Measurements from ENCODE around the gene TCF3.
"Not testable (repeated sequence)": the region's sequence is repeated elsewhere in the genome, so short reads cannot be mapped to it uniquely, and the experiment has no call there.

DNA sequence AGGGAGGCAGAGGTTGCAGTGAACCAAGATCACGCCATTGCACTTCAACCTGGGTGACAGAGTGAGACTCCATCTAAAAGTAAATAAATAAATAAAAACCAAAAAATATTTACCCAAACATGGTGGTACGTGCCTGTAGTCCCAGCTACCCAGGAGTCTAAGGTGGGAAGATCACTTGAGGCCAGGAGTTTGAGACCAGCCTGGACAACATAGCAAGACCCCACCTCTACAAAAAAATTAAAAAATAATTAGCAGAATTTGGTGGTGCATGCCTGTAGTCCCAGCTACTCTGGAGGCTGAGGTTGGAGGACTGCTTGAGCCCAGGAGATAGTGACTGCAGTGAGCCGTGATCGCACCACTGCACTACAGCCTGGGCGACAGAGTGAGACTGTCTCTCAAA, 33.4 kb upstream of the TCF3 start:
- not testable (repeated sequence) for TF ChIP-seq POLR2A (IDR thresholded peaks at IDR 0.05; ENCODE audit: low read depth, low read length); PAX5 (IDR thresholded peaks at IDR 0.05; ENCODE audit: insufficient read depth, low read length, severe bottlenecking); POLR2AphosphoS5 (IDR thresholded peaks at IDR 0.05; ENCODE audit: low read depth, low read length); TAF1 (IDR thresholded peaks at IDR 0.05; ENCODE audit: low read depth, low read length)
